ENCODE results near the gene DIO1. TPM values are rescaled to one million over a fixed set of nuclear protein-coding genes. Genes with fewer than 3 reads are reported as not detected.

The DIO1 gene
- total and polyA plus RNA-seq, 2 of the 8 experiments (the other 6 are each of a cell fraction or from before 2014, with no cell fraction given), result 0.14 TPM; not detected in 1

DNA sequence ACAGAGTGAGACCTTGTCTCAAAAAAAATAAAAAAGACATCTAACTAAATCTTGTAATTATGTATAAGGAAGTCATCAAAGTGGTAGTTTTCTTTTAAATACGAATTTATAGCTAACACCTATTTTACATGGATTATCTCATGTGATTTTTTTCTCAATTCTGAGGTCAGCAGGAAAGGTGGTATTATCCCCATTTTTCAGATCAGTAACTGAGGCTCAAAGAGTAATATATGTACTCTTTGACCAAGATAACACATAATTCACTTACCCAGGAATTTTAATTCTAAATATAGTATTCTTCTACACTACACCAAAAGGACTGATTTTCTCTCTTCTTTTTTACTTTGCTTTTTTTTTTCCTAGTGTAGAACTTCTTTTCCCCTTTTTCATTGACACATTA is 42.4 kb downstream of the DIO1 start:
- peaks cover 9 to 13% of the 10 kb centered on the region in 2 experiments for H3K9me3 ChIP-seq (ENCODE audit: insufficient read depth in 2 of 2, low read depth in 1 of 2, low read length in 1 of 2)
- no peak overlapping the region for H2BK12ac ChIP-seq (ENCODE audit: low read depth, low read length)
- H2BK5ac ChIP-seq (ENCODE audit: low read depth, low read length), result no peak overlapping the region
- no peak overlapping the region for H3K4me3 ChIP-seq (ENCODE audit: extremely low read depth in 1 of 4, insufficient read depth in 2 of 4, low read depth in 3 of 4, low read length in 4 of 4)
- no peak for TF ChIP-seq CTBP2 (IDR thresholded peaks at IDR 0.05; ENCODE audit: borderline replicate concordance, insufficient read depth, insufficient read length, low read length)
- TF ChIP-seq SIRT6 (IDR thresholded peaks at IDR 0.05; ENCODE audit: low read length), result no peak
- no peak for TF ChIP-seq FOSL1 (IDR thresholded peaks at IDR 0.05; ENCODE audit: insufficient read depth, low read depth, low read length)
- no peak for TF ChIP-seq BRCA1 (IDR thresholded peaks at IDR 0.05; ENCODE audit: low read depth, low read length)
- TF ChIP-seq ASH2L (IDR thresholded peaks at IDR 0.05; ENCODE audit: low read length), result no peak
- TF ChIP-seq RNF2 (IDR thresholded peaks at IDR 0.05; ENCODE audit: borderline replicate concordance, low read depth, low read length, missing control alignments, poor library complexity, severe bottlenecking), result no peak
- TF ChIP-seq CREB1 (IDR thresholded peaks at IDR 0.05), result no peak
- TF ChIP-seq KDM5A (IDR thresholded peaks at IDR 0.05; ENCODE audit: low read length), result no peak
- no peak for TF ChIP-seq SIX5 (IDR thresholded peaks at IDR 0.05; ENCODE audit: low read depth, low read length)
- TF ChIP-seq ZNF274 (IDR thresholded peaks at IDR 0.05; ENCODE audit: borderline replicate concordance, extremely low read depth, low read length), result no peak
- H3K4me2 ChIP-seq (ENCODE audit: insufficient read depth in 1 of 2, low read depth in 2 of 2, low read length in 2 of 2), result no peak overlapping the region
- no peaks in the 10 kb centered on the region for H3K27me3 ChIP-seq (replicated peaks in 1 of 4; ENCODE audit: control insufficient read depth in 3 of 4, extremely low read depth in 1 of 4, insufficient read depth in 3 of 4, low read length in 3 of 4)
- no peaks in the 10 kb centered on the region for H4K20me1 ChIP-seq (replicated peaks in 1 of 2; ENCODE audit: control insufficient read depth in 1 of 2, insufficient read depth in 2 of 2, low read length in 2 of 2)
- no peaks in the 10 kb centered on the region for H3K79me1 ChIP-seq (ENCODE audit: low read depth, low read length)
- no peak overlapping the region for H2AFZ ChIP-seq (ENCODE audit: low read length)
- FAIRE-seq (no peak), DNase-seq (ENCODE audit: low read depth in 1 of 2, low spot score in 2 of 2) (no peak)
- peaks cover 0 to 11% (median 2%) of the 10 kb centered on the region in 4 experiments; a peak in 3 of 8 replicates for H3K36me3 ChIP-seq (ENCODE audit: control insufficient read depth in 2 of 4, insufficient read depth in 4 of 4, low read length in 3 of 4)
- H3K18ac ChIP-seq (ENCODE audit: extremely low read depth, low read length), result no peak overlapping the region
- no peak overlapping the region for H3K9ac ChIP-seq (replicated peaks in 1 of 4; ENCODE audit: extremely low read depth in 1 of 4, low read depth in 3 of 4, low read length in 3 of 4)
- no peaks in the 10 kb centered on the region for H3K4me1 ChIP-seq (replicated peaks in 1 of 4; ENCODE audit: control insufficient read depth in 3 of 4, insufficient read depth in 4 of 4, low read length in 3 of 4)
- POLR2A ChIA-PET (ENCODE audit: partially characterized antibody), result no interaction called here
- CTCF ChIA-PET (ENCODE audit: partially characterized antibody), result interaction anchor here (1.4 to 1.7 kb wide), 3 partner anchors 12 to 19 kb away, joined by 3 to 6 read pairs (median 3); no protein-coding TSS in a partner anchor
- no peaks in the 10 kb centered on the region for H3K23me2 ChIP-seq (ENCODE audit: low read depth, low read length)
- no peaks in the 10 kb centered on the region for H3K79me2 ChIP-seq (ENCODE audit: control insufficient read depth in 1 of 2, insufficient read depth in 2 of 2, low read length in 2 of 2)
- no peak overlapping the region for H2AK5ac ChIP-seq (ENCODE audit: low read depth, low read length)
- no peak overlapping the region for H2BK120ac ChIP-seq (replicated peaks; ENCODE audit: low read depth, low read length)
- H3K56ac ChIP-seq (replicated peaks; ENCODE audit: insufficient read length, low read depth, low read length), result no peak overlapping the region
- H3K14ac ChIP-seq (ENCODE audit: insufficient read length), result no peak overlapping the region
- H3K4ac ChIP-seq (replicated peaks; ENCODE audit: insufficient read length, low read depth, low read length), result no peak overlapping the region
- H4K91ac ChIP-seq (replicated peaks; ENCODE audit: insufficient read length, low read length), result no peak overlapping the region
- H2BK20ac ChIP-seq (ENCODE audit: low read length), result no peak overlapping the region
- H3K23ac ChIP-seq (ENCODE audit: insufficient read length), result no peak overlapping the region
- no peak overlapping the region for H4K5ac ChIP-seq (ENCODE audit: insufficient read length, low read depth, low read length)
- H4K8ac ChIP-seq (ENCODE audit: extremely low read depth, insufficient read depth, low read length), result no peak overlapping the region
- H3K27ac ChIP-seq (ENCODE audit: low read depth, low read length), result no peak overlapping the region
- WGBS, 2 experiments (ENCODE audit: extremely low coverage in 1 of 2, insufficient coverage in 1 of 2, insufficient read length in 1 of 2, insufficient replicate concordance in 2 of 2, low coverage in 1 of 2, low lambda C conversion rate in 2 of 2, missing lambda C conversion rate in 1 of 2), result 76% methylated on average over 1 of the region's 1 CpG; no CpG with 5 or more reads in 1 of the 2 experiments
- H2BK15ac ChIP-seq (ENCODE audit: low read length), result no peak overlapping the region

All from H1 (cell line).